PFSK-1 (cell line): Measurements from ENCODE around the gene TBC1D2.

Experiments used
- FOXP2 ChIP-seq: optimal IDR thresholded peaks from 2 replicates; pipeline ENCODE3; 2011; ENCODE audit warnings: borderline replicate concordance, control low read depth, inconsistent platforms; ENCODE audit not compliant: insufficient read depth; ENCODE audit errors: extremely low read length, extremely low read depth
- POLR2AphosphoS5 ChIP-seq: IDR thresholded peaks from 2 replicates; pipeline ENCODE4 v1.6.1; 2012; ENCODE audit warnings: low read depth, mild to moderate bottlenecking, control low read depth, low read length, moderate library complexity
- REST ChIP-seq, 2 experiments: IDR thresholded peaks; 2 replicates each; pipeline versions ENCODE4 v1.6.1 to v1.8.0; 2011 to 2012; ENCODE audit warnings: low read depth in 2 of 2, low read length in 2 of 2, control low read depth in 1 of 2, inconsistent platforms in 1 of 2, mild to moderate bottlenecking in 1 of 2, moderate library complexity in 1 of 2; ENCODE audit not compliant: insufficient read depth in 1 of 2
- SIN3A ChIP-seq: IDR thresholded peaks from 2 replicates; pipeline ENCODE4 v1.6.1; 2012; ENCODE audit warnings: mild to moderate bottlenecking, low read length, moderate library complexity, borderline replicate concordance; ENCODE audit not compliant: insufficient read depth
- TAF1 ChIP-seq: IDR thresholded peaks from 2 replicates; pipeline ENCODE4 v1.6.1; 2012; ENCODE audit warnings: low read length, control low read depth, borderline replicate concordance; ENCODE audit not compliant: insufficient read depth

- TF ChIP-seq POLR2AphosphoS5: no peak
- TF ChIP-seq TAF1: no peak
- no peak for TF ChIP-seq SIN3A
- TF ChIP-seq REST (IDR thresholded peaks at IDR 0.05; ENCODE audit: insufficient read depth in 1 of 2, low read depth in 2 of 2, low read length in 2 of 2): no peak
- TF ChIP-seq FOXP2: no peak
Observed at GRCh38 chr9:98218562-98219363, 36.7 kb downstream of the TBC1D2 start.
